GM12864 (cell line): Measurements from ENCODE around the gene IFIT3.

Source experiments
- DNase-seq: peaks from one replicate; pipeline ENCODE4 v3.0.0-alpha.2; 2011; ENCODE audit warnings: low read depth
- H3K4me3 ChIP-seq: 2 replicates; pipeline ENCODE4 v1.5.1; 2011; ENCODE audit warnings: mild to moderate bottlenecking, low read depth, low read length, control low read depth
- TF ChIP-seq, protein P1 (sequence below): IDR thresholded peaks from 2 replicates; pipeline ENCODE4 v1.5.1; 2011; ENCODE audit warnings: low read depth, mild to moderate bottlenecking, moderate library complexity, low read length, control low read depth, inconsistent platforms; ENCODE audit errors: missing control alignments

Gene IFIT3

DNA sequence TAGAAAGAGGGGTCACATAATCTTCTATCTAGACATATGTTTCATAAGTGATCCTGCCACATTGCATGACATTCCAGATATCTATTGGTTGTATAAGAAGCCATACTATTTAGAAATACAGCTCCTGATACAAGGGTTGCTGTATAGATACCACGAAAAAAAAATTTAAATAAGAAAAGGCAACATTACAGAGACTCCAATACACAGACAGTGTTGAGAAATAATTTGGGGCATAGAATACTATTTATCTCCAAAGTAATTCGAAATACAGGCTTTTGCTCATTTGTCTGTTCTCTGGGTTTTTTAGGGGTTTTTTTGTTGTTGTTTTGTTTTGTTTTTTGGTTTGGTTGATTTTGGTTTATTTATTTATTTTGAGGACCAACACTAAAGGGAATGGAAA, 23.4 kb upstream of the IFIT3 start:
- no peak overlapping the region for H3K4me3 ChIP-seq
- no peak for DNase-seq
- TF ChIP-seq, protein P1, sequence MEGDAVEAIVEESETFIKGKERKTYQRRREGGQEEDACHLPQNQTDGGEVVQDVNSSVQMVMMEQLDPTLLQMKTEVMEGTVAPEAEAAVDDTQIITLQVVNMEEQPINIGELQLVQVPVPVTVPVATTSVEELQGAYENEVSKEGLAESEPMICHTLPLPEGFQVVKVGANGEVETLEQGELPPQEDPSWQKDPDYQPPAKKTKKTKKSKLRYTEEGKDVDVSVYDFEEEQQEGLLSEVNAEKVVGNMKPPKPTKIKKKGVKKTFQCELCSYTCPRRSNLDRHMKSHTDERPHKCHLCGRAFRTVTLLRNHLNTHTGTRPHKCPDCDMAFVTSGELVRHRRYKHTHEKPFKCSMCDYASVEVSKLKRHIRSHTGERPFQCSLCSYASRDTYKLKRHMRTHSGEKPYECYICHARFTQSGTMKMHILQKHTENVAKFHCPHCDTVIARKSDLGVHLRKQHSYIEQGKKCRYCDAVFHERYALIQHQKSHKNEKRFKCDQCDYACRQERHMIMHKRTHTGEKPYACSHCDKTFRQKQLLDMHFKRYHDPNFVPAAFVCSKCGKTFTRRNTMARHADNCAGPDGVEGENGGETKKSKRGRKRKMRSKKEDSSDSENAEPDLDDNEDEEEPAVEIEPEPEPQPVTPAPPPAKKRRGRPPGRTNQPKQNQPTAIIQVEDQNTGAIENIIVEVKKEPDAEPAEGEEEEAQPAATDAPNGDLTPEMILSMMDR = no peak

DNA sequence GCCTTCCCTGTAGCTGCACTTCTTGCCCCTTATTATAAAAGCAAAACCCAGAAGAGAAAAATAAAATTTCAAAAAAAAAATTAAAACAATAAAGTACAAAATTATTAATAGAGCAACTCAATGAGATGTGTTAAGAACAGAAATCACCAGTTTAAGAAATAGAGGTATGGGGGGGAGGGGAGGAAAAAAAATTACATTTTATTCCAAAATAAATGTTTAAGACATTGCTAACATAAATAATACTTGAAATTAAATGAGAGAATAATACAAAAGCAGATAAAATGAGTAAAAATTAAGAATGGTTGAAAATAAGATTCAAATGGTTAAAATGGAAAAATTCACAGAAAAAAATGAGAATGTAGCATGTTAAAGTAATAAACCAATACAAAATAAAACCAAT, 22.9 kb upstream of the IFIT3 start:
- TF ChIP-seq, protein P1 = no peak
- no peak for DNase-seq
- no peak overlapping the region for H3K4me3 ChIP-seq

DNA sequence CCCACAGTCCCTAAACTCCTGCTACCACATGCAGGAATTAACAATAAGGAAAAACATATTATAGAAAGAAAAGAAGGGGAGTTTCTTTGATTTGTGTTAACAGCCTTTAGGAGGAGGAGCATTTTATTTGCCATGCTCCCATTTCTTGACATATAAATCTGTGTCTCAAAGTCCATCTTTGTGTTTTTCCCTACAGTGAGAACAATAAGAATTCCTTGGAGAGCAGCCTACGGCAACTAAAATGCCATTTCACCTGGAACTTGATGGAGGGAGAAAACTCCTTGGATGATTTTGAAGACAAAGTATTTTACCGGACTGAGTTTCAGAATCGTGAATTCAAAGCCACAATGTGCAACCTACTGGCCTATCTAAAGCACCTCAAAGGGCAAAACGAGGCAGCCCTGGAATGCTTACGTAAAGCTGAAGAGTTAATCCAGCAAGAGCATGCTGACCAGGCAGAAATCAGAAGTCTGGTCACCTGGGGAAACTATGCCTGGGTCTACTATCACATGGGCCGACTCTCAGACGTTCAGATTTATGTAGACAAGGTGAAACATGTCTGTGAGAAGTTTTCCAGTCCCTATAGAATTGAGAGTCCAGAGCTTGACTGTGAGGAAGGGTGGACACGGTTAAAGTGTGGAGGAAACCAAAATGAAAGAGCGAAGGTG, 21.9 kb upstream of the IFIT3 start:
- no peak for DNase-seq
- no peak overlapping the region for H3K4me3 ChIP-seq
- TF ChIP-seq, protein P1 = no peak

DNA sequence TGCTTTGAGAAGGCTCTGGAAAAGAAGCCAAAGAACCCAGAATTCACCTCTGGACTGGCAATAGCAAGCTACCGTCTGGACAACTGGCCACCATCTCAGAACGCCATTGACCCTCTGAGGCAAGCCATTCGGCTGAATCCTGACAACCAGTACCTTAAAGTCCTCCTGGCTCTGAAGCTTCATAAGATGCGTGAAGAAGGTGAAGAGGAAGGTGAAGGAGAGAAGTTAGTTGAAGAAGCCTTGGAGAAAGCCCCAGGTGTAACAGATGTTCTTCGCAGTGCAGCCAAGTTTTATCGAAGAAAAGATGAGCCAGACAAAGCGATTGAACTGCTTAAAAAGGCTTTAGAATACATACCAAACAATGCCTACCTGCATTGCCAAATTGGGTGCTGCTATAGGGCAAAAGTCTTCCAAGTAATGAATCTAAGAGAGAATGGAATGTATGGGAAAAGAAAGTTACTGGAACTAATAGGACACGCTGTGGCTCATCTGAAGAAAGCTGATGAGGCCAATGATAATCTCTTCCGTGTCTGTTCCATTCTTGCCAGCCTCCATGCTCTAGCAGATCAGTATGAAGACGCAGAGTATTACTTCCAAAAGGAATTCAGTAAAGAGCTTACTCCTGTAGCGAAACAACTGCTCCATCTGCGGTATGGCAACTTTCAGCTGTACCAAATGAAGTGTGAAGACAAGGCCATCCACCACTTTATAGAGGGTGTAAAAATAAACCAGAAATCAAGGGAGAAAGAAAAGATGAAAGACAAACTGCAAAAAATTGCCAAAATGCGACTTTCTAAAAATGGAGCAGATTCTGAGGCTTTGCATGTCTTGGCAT, 21.1 kb upstream of the IFIT3 start:
- TF ChIP-seq, protein P1 = no peak
- DNase-seq = no peak
- H3K4me3 ChIP-seq = no peak overlapping the region

DNA sequence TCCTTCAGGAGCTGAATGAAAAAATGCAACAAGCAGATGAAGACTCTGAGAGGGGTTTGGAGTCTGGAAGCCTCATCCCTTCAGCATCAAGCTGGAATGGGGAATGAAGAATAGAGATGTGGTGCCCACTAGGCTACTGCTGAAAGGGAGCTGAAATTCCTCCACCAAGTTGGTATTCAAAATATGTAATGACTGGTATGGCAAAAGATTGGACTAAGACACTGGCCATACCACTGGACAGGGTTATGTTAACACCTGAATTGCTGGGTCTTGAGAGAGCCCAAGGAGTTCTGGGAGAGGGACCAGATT, 20.6 kb upstream of the IFIT3 start:
- no peak for DNase-seq
- no peak overlapping the region for H3K4me3 ChIP-seq
- TF ChIP-seq, protein P1 = no peak

DNA sequence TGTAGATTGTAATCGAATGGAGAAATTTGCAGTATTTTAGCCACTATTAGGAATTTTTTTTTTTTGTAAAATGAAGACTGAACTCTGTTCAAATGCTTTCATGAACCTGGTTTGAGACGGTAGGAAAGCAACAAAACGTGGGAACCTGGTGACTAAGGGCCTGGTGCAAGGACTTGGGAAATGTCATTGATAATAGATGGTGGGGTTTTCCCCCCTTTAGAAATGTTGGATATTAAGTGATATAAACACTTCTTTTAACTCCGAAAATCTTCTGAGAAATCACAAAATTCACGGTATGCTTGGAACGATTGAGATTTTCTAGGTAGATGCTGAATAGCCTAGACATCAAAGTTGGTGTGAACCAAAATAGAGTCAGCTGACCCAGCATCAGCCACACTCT, 19.5 kb upstream of the IFIT3 start:
- H3K4me3 ChIP-seq = no peak overlapping the region
- no peak for DNase-seq
- TF ChIP-seq, protein P1 = no peak
